Spinal cord (tissue), 10 donors: ENCODE results near the gene UNC119B. TPM values are rescaled to one million over a fixed set of nuclear protein-coding genes. Genes with fewer than 3 reads are reported as not detected.
"Not testable (repeated sequence)": the region's sequence is repeated elsewhere in the genome, so short reads cannot be mapped to it uniquely, and the experiment has no call there.

ENCODE experiments used
- DNase-seq, 6 donors: peaks; one replicate each; pipeline versions ENCODE4 v3.0.0 to v3.0.0-alpha.2; 2013 to 2015; ENCODE audit warnings: low spot score in 6 of 6, low read depth in 4 of 6
- H3K27ac ChIP-seq: one replicate; pipeline ENCODE4 v1.5.1; 2013; ENCODE audit warnings: low read depth, low read length, control low read depth
- H3K27me3 ChIP-seq: one replicate; pipeline ENCODE4 v1.6.1; 2013; ENCODE audit warnings: low read length; ENCODE audit not compliant: control insufficient read depth, insufficient read depth
- H3K36me3 ChIP-seq: one replicate; pipeline ENCODE4 v1.6.1; 2013; ENCODE audit warnings: low read length; ENCODE audit not compliant: control insufficient read depth, insufficient read depth
- H3K4me1 ChIP-seq: one replicate; pipeline ENCODE4 v1.6.1; 2013; ENCODE audit warnings: low read length; ENCODE audit not compliant: control insufficient read depth, insufficient read depth
- H3K4me3 ChIP-seq: one replicate; pipeline ENCODE4 v1.5.1; 2013; ENCODE audit warnings: low read depth, low read length, control low read depth
- H3K9me3 ChIP-seq: one replicate; pipeline ENCODE4 v1.6.1; 2013; ENCODE audit warnings: low read length; ENCODE audit not compliant: control insufficient read depth, insufficient read depth
- WGBS: methylation state at CpG from one replicate; pipeline ENCODE4 v1.1.5; 2013; ENCODE audit warnings: missing lambda C conversion rate; ENCODE audit not compliant: insufficient coverage; 5-methylcytosine and 5-hydroxymethylcytosine counted together
- long read RNA-seq, 4 donors: transcript quantifications; one replicate each; lab custom pipeline, GENCODE V29; 2026
- polyA plus RNA-seq, 2 donors: library from polyadenylated mRNA; unstranded; fragments of 120-200 nt; gene quantifications; one replicate each; pipeline ENCODE4 v1.2.1, GENCODE V29; 2013; ENCODE audit not compliant: insufficient read length in 2 of 2
- total RNA-seq, 2 donors: library from RNA; depleted of rRNA in 1 of 2; stranded (reverse); fragments of 120-200 nt in 1 of 2; fragments of >200 nt in 1 of 2; gene quantifications; one replicate each; pipeline versions ENCODE4 v1.2.3 to v1.2.4, GENCODE V29; 2013 to 2014
- donor health status: healthy.

Gene UNC119B
- total RNA-seq, result 10 to 100 TPM; 19.1 to 24.4 TPM
- 10 to 100 TPM; 41.7 to 41.9 TPM for polyA plus RNA-seq
- long read RNA-seq, donor 1, full-length matches to known transcripts, result 10 of 19 reads
- long read RNA-seq, donor 1, partial matches to known transcripts, result 9 of 19 reads
- long read RNA-seq, donor 1, other reads (novel, unspliced or antisense), result 0 of 19 reads
- long read RNA-seq, donor 2, full-length matches to known transcripts, result 6 of 14 reads
- long read RNA-seq, donor 2, partial matches to known transcripts, result 8 of 14 reads
- long read RNA-seq, donor 2, other reads (novel, unspliced or antisense), result 0 of 14 reads
- long read RNA-seq, donor 3, full-length matches to known transcripts, result 6 of 16 reads
- long read RNA-seq, donor 3, partial matches to known transcripts, result 10 of 16 reads
- long read RNA-seq, donor 3, other reads (novel, unspliced or antisense), result 0 of 16 reads
- long read RNA-seq, donor 4, full-length matches to known transcripts, result 6 of 14 reads
- long read RNA-seq, donor 4, partial matches to known transcripts, result 8 of 14 reads
- long read RNA-seq, donor 4, other reads (novel, unspliced or antisense), result 0 of 14 reads

DNA sequence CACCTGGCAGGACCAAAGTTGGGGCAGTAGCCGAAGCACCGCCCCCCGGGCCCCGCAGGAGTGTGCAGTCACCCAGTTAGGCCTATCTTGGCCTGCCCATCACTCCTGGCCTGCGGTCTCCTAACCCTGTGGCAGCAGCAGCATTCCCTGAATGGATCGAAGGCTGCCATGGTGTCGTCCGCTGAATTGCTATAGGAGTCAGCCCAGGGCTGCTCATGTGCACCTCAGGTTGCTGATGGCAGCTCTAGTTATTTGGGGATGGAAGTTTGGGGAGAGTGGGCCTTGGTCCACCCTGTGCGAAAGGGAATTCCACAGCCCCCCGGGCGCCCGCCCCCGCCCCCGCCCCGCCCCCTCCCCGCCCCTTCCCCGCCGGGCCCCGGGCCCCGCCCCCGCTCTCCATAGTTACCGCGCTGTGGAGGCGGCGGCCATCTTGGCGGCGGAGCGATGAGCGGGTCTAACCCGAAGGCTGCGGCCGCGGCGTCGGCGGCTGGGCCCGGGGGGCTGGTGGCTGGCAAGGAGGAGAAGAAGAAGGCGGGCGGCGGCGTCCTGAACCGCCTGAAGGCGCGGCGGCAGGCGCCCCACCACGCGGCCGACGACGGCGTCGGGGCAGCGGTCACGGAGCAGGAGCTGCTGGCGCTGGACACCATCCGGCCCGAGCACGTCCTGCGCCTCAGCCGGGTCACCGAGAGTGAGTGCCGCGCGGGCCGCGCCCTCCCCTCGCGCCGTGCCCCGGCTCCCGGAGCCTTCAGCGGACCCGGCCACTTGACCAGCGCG lies at the start of gene UNC119B:
TSS of gene UNC119B (plus strand) at position 428 of the 774 bp plus-strand sequence. CDS start at position 445, 17 bp downstream.
- DNase-seq, result peak in 3 of 6 donors; percentile 64 to 90 (median 89)
- Histone ChIP-seq H3K4me1 (peaks cover 19% of the 10 kb centered on the region), H3K4me3 (peak within 1 kb of the TSS; percentile 74), H3K36me3 (peaks cover 18% of the 10 kb centered on the region), H3K27me3 (no peaks in the 10 kb centered on the region), H3K27ac (peak within 1 kb of the TSS; percentile 67), H3K9me3 (no peaks in the 10 kb centered on the region)
- under 1% methylated on average over 74 of the region's 76 CpGs for WGBS

DNA sequence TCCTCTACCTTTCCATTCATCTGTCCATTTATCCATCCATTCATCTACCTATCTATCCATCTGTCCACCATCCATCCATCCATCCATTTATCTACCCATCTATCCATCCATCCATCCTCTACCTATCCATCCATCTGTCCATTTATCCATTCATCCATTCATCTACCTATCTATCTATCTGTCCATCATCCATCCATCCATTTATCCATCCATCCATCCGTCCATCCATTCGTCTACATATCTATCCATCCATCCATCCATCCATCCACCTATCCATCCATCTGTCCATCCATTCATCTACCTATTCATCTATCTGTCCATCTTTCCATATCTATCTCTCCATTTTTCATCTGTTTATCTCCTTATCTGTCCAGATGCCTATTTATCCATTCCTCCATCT lies 48.8 kb upstream of the UNC119B start:
- H3K27me3 ChIP-seq, result no peaks in the 10 kb centered on the region
- H3K27ac ChIP-seq, result no peak overlapping the region
- H3K36me3 ChIP-seq, result peaks cover 23% of the 10 kb centered on the region
- no peak for DNase-seq
- WGBS, result 46% methylated on average over 2 of the region's 2 CpGs
- H3K9me3 ChIP-seq, result no peaks in the 10 kb centered on the region
- no peak overlapping the region for H3K4me3 ChIP-seq
- no peaks in the 10 kb centered on the region for H3K4me1 ChIP-seq

DNA sequence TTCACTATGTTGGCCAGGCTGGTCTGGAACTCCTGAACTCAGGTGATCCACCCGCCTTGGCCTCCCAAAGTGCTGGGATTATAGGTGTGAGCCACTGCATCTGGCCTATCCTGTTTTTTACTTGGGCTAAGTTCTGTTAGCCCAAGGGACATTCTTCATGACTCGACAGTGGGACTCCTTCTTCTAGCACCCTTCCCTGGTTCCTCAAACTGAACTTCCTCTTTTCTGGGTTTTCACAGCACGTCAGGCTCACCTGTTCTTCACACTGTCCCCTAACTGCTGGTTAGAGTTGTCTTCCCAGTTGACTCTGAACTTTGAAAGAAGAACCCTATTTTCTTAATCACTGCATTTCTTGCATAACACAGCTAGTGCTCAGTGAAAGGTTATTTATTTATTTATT lies 47.4 kb upstream of the UNC119B start:
- no peak overlapping the region for H3K27ac ChIP-seq
- DNase-seq, result no peak
- H3K36me3 ChIP-seq, result peaks cover 27% of the 10 kb centered on the region
- 70% methylated on average over 3 of the region's 3 CpGs for WGBS
- H3K4me3 ChIP-seq, result no peak overlapping the region
- no peaks in the 10 kb centered on the region for H3K27me3 ChIP-seq
- no peaks in the 10 kb centered on the region for H3K4me1 ChIP-seq
- no peaks in the 10 kb centered on the region for H3K9me3 ChIP-seq

DNA sequence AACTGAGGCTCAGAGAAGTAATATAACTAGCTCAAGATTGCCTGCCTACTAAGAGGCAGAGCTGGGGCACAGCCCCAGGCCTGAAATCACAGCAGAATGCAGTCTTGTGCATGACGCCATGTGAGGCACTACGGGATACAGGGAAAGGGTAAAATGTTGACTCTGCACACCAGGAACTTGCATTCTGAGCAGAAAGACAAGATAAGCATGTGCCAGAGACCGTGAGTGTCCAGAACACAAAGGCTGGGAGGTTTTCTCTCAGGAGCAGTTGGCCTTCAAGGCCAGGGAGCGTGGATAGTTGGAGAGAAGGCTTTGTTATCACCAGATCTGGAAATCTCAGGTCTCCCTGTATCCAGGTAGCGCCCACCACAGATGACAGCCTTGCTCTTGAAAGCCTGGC lies 46.5 kb upstream of the UNC119B start:
- no peaks in the 10 kb centered on the region for H3K9me3 ChIP-seq
- H3K27me3 ChIP-seq, result no peaks in the 10 kb centered on the region
- H3K4me3 ChIP-seq, result no peak overlapping the region
- peaks cover 7% of the 10 kb centered on the region for H3K4me1 ChIP-seq
- DNase-seq, result no peak
- H3K36me3 ChIP-seq, result peaks cover 23% of the 10 kb centered on the region
- 82% methylated on average over 5 of the region's 5 CpGs for WGBS
- H3K27ac ChIP-seq, result no peak overlapping the region

DNA sequence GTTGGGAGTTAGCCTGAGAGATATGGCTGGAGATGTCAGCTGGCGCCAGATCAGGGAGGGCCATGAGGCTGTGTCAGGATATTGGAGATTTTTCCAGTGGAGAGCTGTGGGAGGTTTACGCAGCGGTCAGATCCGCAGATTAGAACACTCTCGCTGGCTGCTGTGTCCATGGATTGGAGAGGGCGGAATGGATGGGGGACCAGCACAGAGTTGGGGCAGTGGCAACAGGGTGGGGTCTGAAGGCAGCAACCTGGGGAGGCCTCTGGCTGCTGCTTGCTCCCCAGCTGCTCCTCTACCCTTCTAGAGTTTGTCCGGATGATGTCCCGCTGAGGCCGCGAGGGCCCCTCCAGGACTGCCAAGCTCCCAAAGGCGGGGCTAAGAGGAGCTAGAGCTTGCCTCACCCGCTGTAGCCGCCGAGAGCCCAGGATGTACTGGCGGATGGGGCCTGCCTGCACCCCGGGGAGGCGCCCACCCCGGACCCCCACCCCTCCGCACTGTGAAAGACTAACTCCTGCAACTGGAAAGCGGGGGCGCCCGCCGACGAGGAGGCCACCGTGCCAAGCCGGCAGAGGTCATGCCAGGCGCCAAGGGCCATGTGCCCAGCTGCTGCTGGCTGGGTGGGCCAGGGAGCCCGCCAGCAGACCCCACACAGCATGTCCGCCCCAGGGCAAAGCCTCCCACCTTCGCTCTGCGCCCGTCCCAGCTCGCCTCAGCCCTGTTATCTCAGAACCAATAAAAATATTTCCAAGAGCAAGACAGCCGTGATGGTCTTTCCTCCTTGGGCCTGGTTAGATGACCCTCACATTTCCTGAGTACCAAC lies 43.5 kb upstream of the UNC119B start:
- Histone ChIP-seq H3K27ac (no peak overlapping the region), H3K27me3 (no peaks in the 10 kb centered on the region), H3K9me3 (no peaks in the 10 kb centered on the region), H3K4me1 (peaks cover 18% of the 10 kb centered on the region), H3K4me3 (no peak overlapping the region), H3K36me3 (peaks cover 7% of the 10 kb centered on the region)
- WGBS, result 90% methylated on average over 29 of the region's 34 CpGs
- no peak for DNase-seq

DNA sequence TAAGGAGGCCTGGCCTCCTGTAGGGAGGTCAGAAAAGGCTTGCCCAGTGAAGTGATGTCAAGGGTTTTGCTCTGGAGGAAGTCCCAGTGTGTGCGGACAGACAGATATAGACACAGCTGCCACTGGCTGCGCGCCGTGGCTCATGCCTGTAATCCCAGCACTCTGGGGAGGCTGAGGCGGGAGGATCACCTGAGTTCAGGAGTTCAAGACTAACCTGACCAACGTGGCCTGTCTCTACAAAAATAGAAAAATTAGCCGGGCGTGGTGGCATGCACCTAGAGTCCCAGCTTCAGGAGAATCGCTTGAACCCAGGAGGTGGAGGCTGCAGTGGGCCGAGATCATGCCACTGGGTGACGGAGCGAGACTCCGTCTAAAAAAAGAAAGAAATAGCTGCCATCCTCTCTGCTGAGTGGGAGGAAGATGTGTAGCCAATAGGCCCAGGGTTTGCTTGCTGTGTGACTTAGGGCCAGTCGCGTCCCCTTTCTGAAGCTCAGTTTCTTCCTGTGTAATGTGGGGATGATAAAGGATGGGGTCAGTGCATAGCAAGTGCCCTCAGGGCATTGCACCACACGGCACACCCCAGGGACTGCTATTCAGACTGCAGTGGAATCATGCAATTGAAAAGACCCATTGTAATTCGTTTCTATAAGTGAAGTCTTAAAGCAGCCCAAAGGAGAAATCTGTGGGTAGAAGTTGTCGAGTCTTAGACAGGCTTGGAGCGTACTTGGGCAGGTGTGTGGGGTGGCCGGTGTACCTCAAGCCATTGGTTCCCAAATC lies 42.0 kb upstream of the UNC119B start:
- no peak for DNase-seq
- H3K4me1 ChIP-seq, result peaks cover 18% of the 10 kb centered on the region
- 77% methylated on average over 19 of the region's 20 CpGs for WGBS
- no peaks in the 10 kb centered on the region for H3K9me3 ChIP-seq
- H3K4me3 ChIP-seq, result no peak overlapping the region
- no peaks in the 10 kb centered on the region for H3K27me3 ChIP-seq
- H3K27ac ChIP-seq, result no peak overlapping the region
- H3K36me3 ChIP-seq, result peaks cover 7% of the 10 kb centered on the region

DNA sequence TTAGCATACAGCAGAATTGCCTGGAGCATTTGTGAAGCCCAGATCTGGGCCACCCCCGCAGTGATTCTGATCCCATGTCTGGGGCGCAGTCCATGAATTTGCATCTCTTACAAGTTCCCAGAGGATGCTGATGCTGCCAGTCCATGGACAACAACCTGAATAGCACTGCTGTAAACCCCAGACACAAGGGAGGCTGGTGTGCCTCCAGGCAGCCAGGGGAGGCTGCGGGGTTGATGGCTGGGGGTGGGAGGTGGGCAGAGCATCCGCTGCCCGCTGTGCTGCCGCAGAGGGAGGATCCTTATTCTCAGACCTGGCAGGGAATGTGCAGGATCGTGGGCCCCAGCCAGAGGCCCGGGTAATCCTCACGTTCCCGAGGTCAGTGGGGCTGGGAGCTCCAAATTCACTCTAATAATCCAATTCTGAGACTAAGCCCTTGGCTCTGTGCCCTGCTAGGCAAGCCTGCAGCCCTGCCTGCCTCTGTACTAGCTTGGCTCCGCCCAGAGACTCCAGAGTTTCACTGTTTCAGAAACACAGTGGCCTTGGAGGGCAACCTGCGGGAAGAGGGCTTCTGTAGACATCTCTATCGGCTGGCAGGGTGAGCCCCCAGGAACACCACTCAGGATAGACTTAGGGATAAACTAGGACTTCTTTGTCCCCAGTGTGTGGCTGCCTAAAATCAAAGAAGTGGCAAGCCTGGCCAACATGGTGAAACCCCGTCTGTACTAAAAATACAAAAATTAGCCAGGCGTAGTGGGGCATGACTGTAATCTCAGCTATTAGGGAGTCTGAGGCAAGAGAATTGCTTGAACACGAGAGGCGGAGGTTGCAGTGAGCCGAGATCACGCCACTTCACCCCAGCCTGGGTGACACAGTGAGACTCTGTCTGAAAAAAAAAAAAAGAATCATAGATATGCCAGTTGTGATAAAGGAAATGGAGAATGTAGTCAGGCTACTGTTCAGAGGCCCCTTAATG lies 41.1 kb upstream of the UNC119B start:
- H3K27ac ChIP-seq, result no peak overlapping the region
- 37% methylated on average over 19 of the region's 19 CpGs for WGBS
- peak in 2 of 6 donors; percentile 39 to 52 for DNase-seq

DNA sequence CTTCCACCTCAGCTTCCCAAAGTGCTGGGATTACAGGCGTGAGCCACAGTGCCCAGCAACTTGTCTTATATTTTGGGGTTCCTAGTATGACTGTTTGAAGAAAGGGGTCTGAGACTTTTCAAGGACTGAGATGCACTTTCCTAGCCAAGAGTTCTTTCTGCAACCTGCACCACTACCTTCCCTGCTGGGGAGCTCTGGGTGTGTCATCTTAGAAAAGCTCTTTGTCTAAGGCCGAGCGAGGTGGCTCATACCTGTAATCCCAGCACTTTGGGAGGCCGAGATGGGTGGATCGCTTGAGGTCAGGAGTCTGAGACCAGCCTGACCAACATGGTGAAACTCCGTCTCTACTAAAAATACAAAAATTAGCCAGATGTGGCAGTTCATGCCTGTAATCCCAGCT lies 40.0 kb upstream of the UNC119B start:
- H3K27me3 ChIP-seq, H3K4me3 ChIP-seq, H3K36me3 ChIP-seq, DNase-seq, H3K9me3 ChIP-seq, H3K27ac ChIP-seq: not testable (repeated sequence)
- H3K4me1 ChIP-seq, result peaks cover 18% of the 10 kb centered on the region
- WGBS, result 92% methylated on average over 5 of the region's 6 CpGs

More for the DNA sequence above, 41.1 kb upstream of the UNC119B start:
- Histone ChIP-seq H3K27me3 (no peaks in the 10 kb centered on the region), H3K4me1 (peaks cover 18% of the 10 kb centered on the region), H3K36me3 (peaks cover 7% of the 10 kb centered on the region), H3K9me3 (no peaks in the 10 kb centered on the region), H3K4me3 (no peak overlapping the region)
